GM12878 (cell line): ENCODE results near the gene RAB35. TPM values are rescaled to one million over a fixed set of nuclear protein-coding genes. Genes with fewer than 3 reads are reported as not detected.

Experiments
- ATAC-seq: fragments of 200-7000 bp; cut with Tn5 transposase; 3 replicates; pipeline ENCODE4 v1.9.1; 2020; ENCODE audit warnings: mild to moderate bottlenecking, moderate library complexity
- BruUV-seq: library from RNA; stranded (reverse); fragments of 400-500 nt; replicated peaks from 2 replicates; lab custom pipeline; 2021; lab: Mats Ljungman, UMichigan
- CTCF ChIA-PET: fragments of 300-600 bp; sonication (Branson Sonifier 250); formaldehyde crosslinking; extraction: SDS; loops from one replicate; lab custom pipeline; 2021; ENCODE audit warnings: inconsistent platforms; lab: Yijun Ruan, JAX
- POLR2A ChIA-PET: fragments of 350-600 bp; formaldehyde crosslinking; extraction: SDS; loops from one replicate; lab custom pipeline; 2021; ENCODE audit warnings: inconsistent platforms; lab: Charles Lee
- RAD21 ChIA-PET: fragments of 300-600 bp; sonication (Branson Sonifier 250); formaldehyde crosslinking; loops from one replicate; lab custom pipeline; 2023; ENCODE audit warnings: antibody characterized with exemption; ENCODE audit not compliant: unreplicated experiment; lab: Charles Lee
- SMC1A ChIA-PET: fragments of 300-600 bp; sonication (Branson Sonifier 250); formaldehyde crosslinking; loops from one replicate; lab custom pipeline; 2023; ENCODE audit not compliant: unreplicated experiment, uncharacterized antibody; lab: Charles Lee
- DNase-seq: peaks from one replicate; pipeline ENCODE4 v3.0.0-alpha.2; 2011; ENCODE audit warnings: low read depth, low spot score
- FAIRE-seq: peaks from 3 replicates; lab custom pipeline; 2011; peaks lifted over from hg19 to GRCh38; lab: Jason Lieb, UNC
- H2AFZ ChIP-seq: 2 replicates; pipeline ENCODE4 v1.6.0; 2011; ENCODE audit warnings: low read depth, low read length, control low read depth; ENCODE audit not compliant: control insufficient read depth
- H3K27ac ChIP-seq: 2 replicates; pipeline ENCODE4 v1.5.1; 2011; ENCODE audit warnings: control low read depth; ENCODE audit not compliant: control insufficient read depth, insufficient read depth
- H3K27me3 ChIP-seq, 2 experiments: replicated peaks in 1 of 2; 2 replicates each; pipeline versions ENCODE4 v1.6.0 to v1.6.1; 2011; ENCODE audit warnings: low read length in 1 of 2; ENCODE audit not compliant: control insufficient read depth in 2 of 2, insufficient read depth in 2 of 2
- H3K36me3 ChIP-seq, 2 experiments: 2 replicates each; pipeline ENCODE4 v1.5.1; 2011; ENCODE audit warnings: low read length in 1 of 2; ENCODE audit not compliant: control insufficient read depth in 2 of 2, insufficient read depth in 2 of 2
- H3K4me1 ChIP-seq: 2 replicates; pipeline ENCODE4 v1.6.1; 2011; ENCODE audit warnings: mild to moderate bottlenecking, low read length, moderate library complexity, mixed read lengths; ENCODE audit not compliant: control insufficient read depth, insufficient read depth
- H3K4me2 ChIP-seq: 2 replicates; pipeline ENCODE4 v1.6.0; 2011; ENCODE audit warnings: control low read depth; ENCODE audit not compliant: control insufficient read depth, insufficient read depth
- H3K4me3 ChIP-seq: fragments of 200-600 bp; sonication (generic); 2 replicates; pipeline ENCODE4 v1.5.1; 2016
- H3K79me2 ChIP-seq: 2 replicates; pipeline ENCODE4 v1.6.0; 2011; ENCODE audit warnings: low read length; ENCODE audit not compliant: control insufficient read depth, insufficient read depth
- H3K9ac ChIP-seq: 2 replicates; pipeline ENCODE4 v1.8.0; 2011; ENCODE audit warnings: low read length, control low read depth, mixed read lengths; ENCODE audit not compliant: control insufficient read depth, insufficient read depth
- H3K9me3 ChIP-seq: replicated peaks from 3 replicates; pipeline ENCODE4 v1.5.1; 2011; ENCODE audit warnings: mild to moderate bottlenecking, low read length; ENCODE audit not compliant: control insufficient read depth, insufficient read depth
- H4K20me1 ChIP-seq: 2 replicates; pipeline ENCODE4 v1.6.0; 2011; ENCODE audit not compliant: control insufficient read depth, insufficient read depth
- CREM ChIP-seq: IDR thresholded peaks from 2 replicates; pipeline ENCODE4 v1.6.1; 2014; ENCODE audit warnings: antibody characterized with exemption, low read depth
- IKZF1 ChIP-seq: fragments of 450-650 bp; conservative IDR thresholded peaks from 2 replicates; pipeline ENCODE4 v1.6.1; 2017; ENCODE audit warnings: antibody characterized with exemption, mild to moderate bottlenecking
- JUND ChIP-seq: IDR thresholded peaks from 2 replicates; pipeline ENCODE4 v1.6.1; 2012; ENCODE audit warnings: low read depth, mild to moderate bottlenecking, low read length, improper control_type of control experiment, moderate library complexity
- POLR2A ChIP-seq: IDR thresholded peaks from 2 replicates; pipeline ENCODE4 v1.6.1; 2011; ENCODE audit warnings: low read depth, mild to moderate bottlenecking, low read length
- RAD51 ChIP-seq: fragments of 450-650 bp; IDR thresholded peaks from 2 replicates; pipeline ENCODE4 v1.6.1; 2016; ENCODE audit warnings: moderate library complexity, mild to moderate bottlenecking, inconsistent platforms
- SPI1 ChIP-seq: IDR thresholded peaks from 2 replicates; pipeline ENCODE4 v1.6.1; 2011; ENCODE audit warnings: low read depth, mild to moderate bottlenecking, low read length, moderate library complexity, borderline replicate concordance; ENCODE audit not compliant: insufficient read depth
- WGBS: methylation state at CpG from one replicate; pipeline ENCODE4 v1.1.6; 2016; ENCODE audit warnings: low lambda C conversion rate; ENCODE audit not compliant: insufficient replicate concordance, insufficient coverage; ENCODE audit errors: missing lambda C conversion rate; 5-methylcytosine and 5-hydroxymethylcytosine counted together
- in situ Hi-C: fragments of 300-500 bp; cut with MboI; formaldehyde crosslinking; loops from 9 replicates; pipeline ENCODE4 v1.14.3; 2018; ENCODE audit warnings: mixed read lengths
- intact Hi-C: fragments of 100-400 bp; cut with micrococcal nuclease; formaldehyde crosslinking; loops from one replicate; pipeline ENCODE4 v1.14.2; 2022; ENCODE audit not compliant: unreplicated experiment
- polyA plus RNA-seq, 11 experiments: library from polyadenylated mRNA; depleted of rRNA in 4 of 11; unstranded in 6 of 11; stranded (reverse) in 5 of 11; fragments of >200 nt; fragmentation: Nextera tagmentation in 4 of 11; fragmentation: Illumina TruSeq in 1 of 11; extraction: Ambion mirVana in 4 of 11; extraction: Trizol in 1 of 11; gene quantifications; 1 replicate in 1 of 11; 2 replicates in 10 of 11; pipeline versions ENCODE4 v1.2.1 to v1.2.3, GENCODE V29; 2011 to 2016; ENCODE audit warnings: inconsistent platforms in 2 of 11, missing spikeins in 2 of 11, low read depth in 1 of 11
- total RNA-seq, 4 experiments: library from RNA; depleted of rRNA in 3 of 4; stranded (reverse); fragments of >200 nt in 3 of 4; fragmentation: Illumina TruSeq in 1 of 4; extraction: Trizol in 1 of 4; gene quantifications; 2 replicates each; pipeline versions ENCODE4 v1.2.1 to v1.2.3, GENCODE V29; 2013 to 2021

The RAB35 gene
- total and polyA plus RNA-seq, 10 of the 15 experiments (the other 5 are each of a cell fraction or from before 2014, with no cell fraction given) = 0.76 to 99.2 (median 43.8) TPM

GRCh38 chr12:120094485-120094884 lies 22.1 kb downstream of the RAB35 start:
- peaks cover 23 to 50% of the 10 kb centered on the region in 2 experiments for H3K36me3 ChIP-seq
- no peak for DNase-seq
- no peak overlapping the region for H3K27ac ChIP-seq
- intact Hi-C loops = no loop called here
- no peak for FAIRE-seq
- WGBS = 82% methylated on average over 9 of the region's 9 CpGs
- no peaks in the 10 kb centered on the region for H3K9me3 ChIP-seq
- no peak overlapping the region for H3K9ac ChIP-seq
- ChIA-PET RAD21 (no interaction called here), SMC1A (no interaction called here), POLR2A (no interaction called here), CTCF (no interaction called here)
- no peak for ATAC-seq
- H2AFZ ChIP-seq = no peak overlapping the region
- no peaks in the 10 kb centered on the region for H3K27me3 ChIP-seq
- no peaks in the 10 kb centered on the region; the same call in 1 of the 2 replicates for H4K20me1 ChIP-seq
- TF ChIP-seq IKZF1 = no peak
- no peak for TF ChIP-seq JUND
- TF ChIP-seq SPI1 = no peak
- no peak for TF ChIP-seq CREM
- in situ Hi-C loops = no loop called here
- no peak overlapping the region for H3K4me2 ChIP-seq
- BruUV-seq = no TSS peak
- H3K79me2 ChIP-seq = no peaks in the 10 kb centered on the region; the same call in 1 of the 2 replicates
- no peak overlapping the region for H3K4me3 ChIP-seq
- H3K4me1 ChIP-seq = no peaks in the 10 kb centered on the region

GRCh38 chr12:120093592-120094355 lies 22.8 kb downstream of the RAB35 start:
- H3K4me3 ChIP-seq = no peak overlapping the region
- POLR2A ChIA-PET = interaction anchor here (1.0 kb wide), 1 partner anchor 17 kb away, joined by 4 read pairs; no protein-coding TSS in a partner anchor
- in situ Hi-C loops (no loop called here), intact Hi-C loops (no loop called here)
- CTCF ChIA-PET = no interaction called here
- 74% methylated on average over 16 of the region's 17 CpGs for WGBS
- no peak for FAIRE-seq
- no peaks in the 10 kb centered on the region for H3K9me3 ChIP-seq
- H3K79me2 ChIP-seq = no peaks in the 10 kb centered on the region
- H3K4me1 ChIP-seq = no peaks in the 10 kb centered on the region
- no peak overlapping the region for H3K4me2 ChIP-seq
- H3K27ac ChIP-seq = no peak overlapping the region
- peaks cover 16 to 44% of the 10 kb centered on the region in 2 experiments for H3K36me3 ChIP-seq
- H3K27me3 ChIP-seq = no peaks in the 10 kb centered on the region
- BruUV-seq = no TSS peak
- no peak for DNase-seq
- no peaks in the 10 kb centered on the region; the same call in 1 of the 2 replicates for H4K20me1 ChIP-seq
- no peak overlapping the region for H2AFZ ChIP-seq
- SMC1A ChIA-PET = no interaction called here
- RAD21 ChIA-PET = interaction anchor here (0.6 kb wide), 1 partner anchor 107 kb away, joined by 3 read pairs; the partner anchor contains the start of gene RPLP0
- no peak overlapping the region for H3K9ac ChIP-seq
- TF ChIP-seq RAD51 (no peak), POLR2A (peak; percentile 66)
- peak; percentile 21 for ATAC-seq
